Colon (tissue), 2 donors: Measurements from ENCODE around the gene NBPF8.
"Not testable (repeated sequence)": the region's sequence is repeated elsewhere in the genome, so short reads cannot be mapped to it uniquely, and the experiment has no call there.

Experiments used
- FAIRE-seq: peaks from 2 replicates; lab custom pipeline; 2012; peaks lifted over from hg19 to GRCh38; lab: Jason Lieb, UNC
- donor health status: control.
- donor health status: control.

The NBPF8 gene

GRCh38 chr1:120414911-120415480 lies at the start of gene NBPF8:
NBPF8 (plus strand) TSS chr1:120415035; CDS start chr1:120436523, 21,488 bp downstream.
- FAIRE-seq = not testable (repeated sequence)

GRCh38 chr1:120367709-120368108 lies 47.1 kb upstream of the NBPF8 start:
- not testable (repeated sequence) for FAIRE-seq

- not testable (repeated sequence) for FAIRE-seq
Measured at GRCh38 chr1:120386651-120387050, 28.2 kb upstream of the NBPF8 start.

GRCh38 chr1:120388597-120389126 lies 26.2 kb upstream of the NBPF8 start:
- FAIRE-seq = not testable (repeated sequence)

GRCh38 chr1:120391365-120391764 lies 23.5 kb upstream of the NBPF8 start:
- FAIRE-seq = not testable (repeated sequence)

GRCh38 chr1:120393316-120394232 lies 21.3 kb upstream of the NBPF8 start:
- not testable (repeated sequence) for FAIRE-seq

GRCh38 chr1:120405348-120405747 lies 9.5 kb upstream of the NBPF8 start:
- not testable (repeated sequence) for FAIRE-seq

GRCh38 chr1:120414451-120414850 lies 384 bp upstream of the NBPF8 start:
- not testable (repeated sequence) for FAIRE-seq

- not testable (repeated sequence) for FAIRE-seq
Measured at GRCh38 chr1:120415492-120415961, 692 bp downstream of the NBPF8 start.

GRCh38 chr1:120425063-120425462 lies 10.2 kb downstream of the NBPF8 start:
- FAIRE-seq = not testable (repeated sequence)

GRCh38 chr1:120431626-120432025 lies 16.8 kb downstream of the NBPF8 start:
- not testable (repeated sequence) for FAIRE-seq

- not testable (repeated sequence) for FAIRE-seq
Measured at GRCh38 chr1:120433831-120434230, 19.0 kb downstream of the NBPF8 start.

- FAIRE-seq = not testable (repeated sequence)
Measured at GRCh38 chr1:120449124-120449523, 34.3 kb downstream of the NBPF8 start.
